Measurements from ENCODE around the gene OR10A6.

Gene OR10A6

GRCh38 chr11:7931168-7931567, at the start of gene OR10A6:
Gene OR10A6, minus strand, starts transcription at chr11:7931268. Its CDS starts 2,606 bp downstream, at chr11:7928662.
- no peak for DNase-seq

- peak; percentile 98 for DNase-seq
Observed at GRCh38 chr11:7977232-7977917, 46.3 kb upstream of the OR10A6 start.

GRCh38 chr11:7974668-7975067, 43.6 kb upstream of the OR10A6 start:
- no peak for DNase-seq

- no peak for DNase-seq
Observed at GRCh38 chr11:7973011-7973410, 41.9 kb upstream of the OR10A6 start.

- no peak for DNase-seq
Observed at GRCh38 chr11:7971846-7972245, 40.8 kb upstream of the OR10A6 start.

- no peak for DNase-seq
Observed at GRCh38 chr11:7969756-7970646, 38.9 kb upstream of the OR10A6 start.

- DNase-seq, result no peak
Observed at GRCh38 chr11:7968686-7969085, 37.6 kb upstream of the OR10A6 start.

- DNase-seq, result peak; percentile 38
Observed at GRCh38 chr11:7967826-7968225, 36.8 kb upstream of the OR10A6 start.

- no peak for DNase-seq
Observed at GRCh38 chr11:7967097-7967496, 36.0 kb upstream of the OR10A6 start.

- peak; percentile 95 for DNase-seq
Observed at GRCh38 chr11:7965386-7965785, 34.3 kb upstream of the OR10A6 start, which contains the start of gene NLRP10. Gene NLRP10, minus strand, starts transcription at chr11:7965447. Its CDS starts 1,952 bp downstream, at chr11:7963495.

- DNase-seq, result peak; percentile 85
Observed at GRCh38 chr11:7964873-7965272, 33.8 kb upstream of the OR10A6 start.

- no peak for DNase-seq
Observed at GRCh38 chr11:7964261-7964660, 33.2 kb upstream of the OR10A6 start.

GRCh38 chr11:7955191-7955590, 24.1 kb upstream of the OR10A6 start:
- DNase-seq, result no peak

- no peak for DNase-seq
Observed at GRCh38 chr11:7949934-7950333, 18.9 kb upstream of the OR10A6 start.

GRCh38 chr11:7944123-7944522, 13.1 kb upstream of the OR10A6 start:
- no peak for DNase-seq

GRCh38 chr11:7941608-7942007, 10.5 kb upstream of the OR10A6 start, which contains the start of gene OR10A3:
Gene OR10A3, minus strand, starts transcription at chr11:7941708. Its CDS starts 2,188 bp downstream, at chr11:7939520.
- DNase-seq, result no peak

- DNase-seq, result no peak
Observed at GRCh38 chr11:7941146-7941545, 10.1 kb upstream of the OR10A6 start.

- no peak for DNase-seq
Observed at GRCh38 chr11:7936615-7937014, 5.5 kb upstream of the OR10A6 start.

- peak; percentile 78 for DNase-seq
Observed at GRCh38 chr11:7927635-7928034, 3.4 kb downstream of the OR10A6 start.

GRCh38 chr11:7924536-7924935, 6.5 kb downstream of the OR10A6 start:
- DNase-seq, result no peak

GRCh38 chr11:7918141-7918540, 12.9 kb downstream of the OR10A6 start:
- no peak for DNase-seq

- DNase-seq, result no peak
Observed at GRCh38 chr11:7911011-7911410, 20.1 kb downstream of the OR10A6 start.

- DNase-seq, result no peak
Observed at GRCh38 chr11:7910286-7910788, 20.7 kb downstream of the OR10A6 start.
